Endothelial cell of umbilical vein (primary cell): Measurements from ENCODE around the gene PER1. TPM values are rescaled to one million over a fixed set of nuclear protein-coding genes. Genes with fewer than 3 reads are reported as not detected.

Experiments
- BruUV-seq: library from RNA; stranded (reverse); fragments of 400-500 nt; replicated peaks from 2 replicates; lab custom pipeline; 2021; lab: Mats Ljungman, UMichigan
- CTCF ChIA-PET: fragments of 300-600, 350-600 bp; sonication (Branson Sonifier 250); formaldehyde crosslinking; loops from one replicate; lab custom pipeline; 2021; ENCODE audit warnings: antibody characterized with exemption, inconsistent platforms; lab: Charles Lee
- POLR2A ChIA-PET: fragments of 300-600, 350-600 bp; sonication (Branson Sonifier 250); formaldehyde crosslinking; loops from one replicate; lab custom pipeline; 2021; ENCODE audit warnings: antibody characterized with exemption, inconsistent platforms; lab: Charles Lee
- DNase-seq: peaks from one replicate; pipeline ENCODE4 v3.0.0-alpha.2; 2011; ENCODE audit warnings: low read depth, low spot score
- FAIRE-seq: peaks from 2 replicates; lab custom pipeline; 2011; peaks lifted over from hg19 to GRCh38; lab: Jason Lieb, UNC
- H2AFZ ChIP-seq: 2 replicates; pipeline ENCODE4 v1.6.0; 2012; ENCODE audit warnings: low read depth, low read length, control low read depth, inconsistent platforms
- H3K27ac ChIP-seq: 2 replicates; pipeline ENCODE4 v1.5.1; 2011; ENCODE audit warnings: low read depth, mild to moderate bottlenecking, control low read depth, low read length, moderate library complexity; ENCODE audit not compliant: insufficient read depth
- H3K27me3 ChIP-seq, 2 experiments: 2 replicates each; pipeline versions ENCODE4 v1.6.0 to v1.6.1; 2011; ENCODE audit warnings: low read length in 2 of 2, mixed read lengths in 1 of 2; ENCODE audit not compliant: control insufficient read depth in 2 of 2, insufficient read depth in 2 of 2
- H3K36me3 ChIP-seq, 2 experiments: 2 replicates in 1 of 2; 3 replicates in 1 of 2; pipeline ENCODE4 v1.5.1; 2011; ENCODE audit warnings: low read length in 2 of 2, mild to moderate bottlenecking in 1 of 2, moderate library complexity in 1 of 2; ENCODE audit not compliant: control insufficient read depth in 2 of 2, insufficient read depth in 2 of 2; ENCODE audit errors: extremely low read depth in 1 of 2
- H3K4me1 ChIP-seq: 3 replicates; pipeline ENCODE4 v1.5.1; 2011; ENCODE audit warnings: mild to moderate bottlenecking, low read length; ENCODE audit not compliant: control insufficient read depth, insufficient read depth; ENCODE audit errors: extremely low read depth
- H3K4me2 ChIP-seq: 2 replicates; pipeline ENCODE4 v1.6.1; 2011; ENCODE audit warnings: low read length, control low read depth, mixed read lengths; ENCODE audit not compliant: insufficient read depth
- H3K4me3 ChIP-seq, 3 experiments: fragments of 200-600 bp in 1 of 3; sonication (generic), shearing (Covaris generic) in 1 of 3; replicated peaks in 1 of 3; 2 replicates each; pipeline ENCODE4 v1.5.1; 2011 to 2016; ENCODE audit warnings: control low read depth in 3 of 3, low read length in 3 of 3, mild to moderate bottlenecking in 2 of 3, inconsistent platforms in 1 of 3, low read depth in 1 of 3, moderate library complexity in 1 of 3; ENCODE audit not compliant: insufficient read depth in 1 of 3
- H3K79me2 ChIP-seq: 2 replicates; pipeline ENCODE4 v1.6.0; 2012; ENCODE audit warnings: low read length, inconsistent platforms; ENCODE audit not compliant: control insufficient read depth, insufficient read depth
- H3K9ac ChIP-seq: replicated peaks from 2 replicates; pipeline ENCODE3; 2011; ENCODE audit warnings: low read length, control low read depth; ENCODE audit not compliant: insufficient read depth; ENCODE audit errors: extremely low read depth
- H3K9me1 ChIP-seq: replicated peaks from 3 replicates; pipeline ENCODE4 v1.6.0; 2011; ENCODE audit warnings: mild to moderate bottlenecking, low read length; ENCODE audit not compliant: control insufficient read depth, insufficient read depth; ENCODE audit errors: extremely low read depth
- H3K9me3 ChIP-seq: replicated peaks from 2 replicates; pipeline ENCODE4 v1.5.1; 2012; ENCODE audit warnings: low read length, inconsistent platforms; ENCODE audit not compliant: control insufficient read depth, insufficient read depth
- H4K20me1 ChIP-seq: replicated peaks from 2 replicates; pipeline ENCODE3; 2011; ENCODE audit warnings: mild to moderate bottlenecking, low read length; ENCODE audit not compliant: control insufficient read depth, insufficient read depth; ENCODE audit errors: extremely low read depth
- CTCF ChIP-seq, 2 donors: IDR thresholded peaks; 1 replicate in 1 of 2; 2 replicates in 1 of 2; pipeline ENCODE4 v1.5.1; 2011; ENCODE audit warnings: low read length in 2 of 2, mild to moderate bottlenecking in 2 of 2, moderate library complexity in 2 of 2, control low read depth in 1 of 2, inconsistent platforms in 1 of 2, low read depth in 1 of 2; ENCODE audit not compliant: insufficient read depth in 1 of 2; ENCODE audit errors: extremely low read depth in 1 of 2
- EZH2 ChIP-seq: IDR thresholded peaks from 2 replicates; pipeline ENCODE4 v1.6.1; 2012; ENCODE audit warnings: borderline replicate concordance, low read depth, mild to moderate bottlenecking, moderate library complexity, low read length, inconsistent platforms; ENCODE audit not compliant: severe bottlenecking
- FOS ChIP-seq: IDR thresholded peaks from 2 replicates; pipeline ENCODE4 v1.6.1; 2011; ENCODE audit warnings: mild to moderate bottlenecking, low read length, moderate library complexity, borderline replicate concordance; ENCODE audit not compliant: insufficient read depth
- GATA2 ChIP-seq: IDR thresholded peaks from 2 replicates; pipeline ENCODE4 v1.7.0; 2011; ENCODE audit warnings: low read depth, mild to moderate bottlenecking, moderate library complexity, mixed read lengths, low read length; ENCODE audit not compliant: insufficient read length, insufficient read depth
- JUN ChIP-seq: IDR thresholded peaks from 2 replicates; pipeline ENCODE4 v1.6.1; 2011; ENCODE audit warnings: borderline replicate concordance, low read depth; ENCODE audit not compliant: insufficient read length, insufficient read depth
- MYC ChIP-seq: IDR thresholded peaks from one replicate; pipeline ENCODE4 v1.6.1; 2011; ENCODE audit warnings: mild to moderate bottlenecking, low read depth, low read length
- POLR2A ChIP-seq: IDR thresholded peaks from 2 replicates; pipeline ENCODE4 v1.6.1; 2012; ENCODE audit warnings: low read depth, mild to moderate bottlenecking, control low read depth, low read length
- POLR2AphosphoS5 ChIP-seq: IDR thresholded peaks from 2 replicates; pipeline ENCODE4 v1.6.1; 2012; ENCODE audit warnings: low read depth, mild to moderate bottlenecking, control low read depth, low read length, moderate library complexity; ENCODE audit not compliant: insufficient read depth
- dilution Hi-C: fragments of 300-500 bp; cut with MboI; formaldehyde crosslinking; loops from one replicate; pipeline ENCODE4 v1.15.0; 2019; ENCODE audit warnings: low sequenced_read_pairs; ENCODE audit not compliant: extremely low pct_ligation_motif_present
- intact Hi-C: fragments of 100-400 bp; cut with micrococcal nuclease; formaldehyde crosslinking; loops from one replicate; pipeline ENCODE4 v1.10.0; 2022
- polyA plus RNA-seq, 4 experiments: library from polyadenylated mRNA; depleted of rRNA in 3 of 4; stranded (reverse) in 3 of 4; unstranded in 1 of 4; fragments of >200 nt; gene quantifications; 2 replicates each; pipeline versions ENCODE4 v1.2.1 to v1.2.3, GENCODE V29; 2011 to 2012; ENCODE audit warnings: missing spikeins in 1 of 4
- total RNA-seq: library from RNA; stranded (reverse); gene quantifications from 2 replicates; pipeline ENCODE4 v1.2.3, GENCODE V29; 2021
- TF ChIP-seq, protein P1 (sequence below): IDR thresholded peaks from 2 replicates; pipeline ENCODE4 v1.6.1; 2011; ENCODE audit not compliant: insufficient read depth, insufficient read length

PER1 gene
- total and polyA plus RNA-seq, 2 donors (not counting 3 experiments of a cell fraction or from before 2014, with no cell fraction given), result 12.1 to 32.1 TPM

DNA sequence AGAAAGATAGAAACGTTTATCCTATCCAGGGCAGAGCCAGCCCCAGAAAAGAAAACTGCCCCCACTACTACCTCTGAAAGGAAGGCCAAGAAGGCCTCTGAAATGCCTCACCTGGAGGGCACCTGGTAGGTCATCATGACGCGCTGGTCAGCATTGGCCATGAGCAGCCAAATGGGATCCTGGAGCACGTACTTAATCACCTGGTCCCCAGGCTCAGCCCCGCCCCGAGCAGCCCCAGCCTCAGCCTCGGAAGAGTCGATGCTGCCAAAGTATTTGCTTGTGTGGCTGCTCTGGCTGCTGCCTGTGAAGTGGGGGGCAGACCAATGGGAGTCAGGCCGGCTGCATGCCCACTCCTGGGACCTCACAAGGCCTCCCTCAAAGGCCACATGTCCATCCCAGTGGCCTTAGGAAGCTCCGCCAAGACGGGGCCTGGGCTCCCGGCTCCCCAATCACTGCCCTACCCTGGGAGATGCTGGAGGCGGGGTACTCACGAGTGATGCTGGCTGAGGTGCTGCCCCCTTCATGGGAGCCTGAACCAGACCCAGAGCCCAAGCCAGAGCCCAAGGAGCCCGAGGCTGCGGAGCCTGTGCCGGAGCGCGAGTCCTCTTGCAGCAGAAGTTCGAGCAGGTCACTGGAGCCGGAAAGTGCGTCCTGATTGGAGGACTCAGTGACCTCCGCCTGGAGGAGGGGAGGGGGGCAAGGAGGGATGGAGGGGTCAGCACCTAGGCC, 9.9 kb downstream of the PER1 start:
- Histone ChIP-seq H3K9me1 (no peaks in the 10 kb centered on the region), H3K9me3 (no peaks in the 10 kb centered on the region), H3K4me2 (no peak overlapping the region), H3K4me3 (no peak overlapping the region), H3K27me3 (no peaks in the 10 kb centered on the region), H4K20me1 (no peaks in the 10 kb centered on the region), H3K9ac (no peak overlapping the region), H3K36me3 (peaks cover 0 to 54% of the 10 kb centered on the region in 2 experiments), H3K4me1 (peaks cover 14% of the 10 kb centered on the region), H3K79me2 (no peaks in the 10 kb centered on the region), H3K27ac (no peak overlapping the region), H2AFZ (no peak overlapping the region)
- POLR2A ChIA-PET, result no interaction called here
- CTCF ChIA-PET, result interaction anchor here (3.4 kb wide), 1 partner anchor 9 kb away, joined by 28 read pairs; the partner anchor contains the start of gene PER1
- dilution Hi-C loops (no loop called here), intact Hi-C loops (no loop called here)
- no TSS peak for BruUV-seq
- TF ChIP-seq CTCF (IDR thresholded peaks at IDR 0.05; ENCODE audit: extremely low read depth in 1 of 2, insufficient read depth in 1 of 2, low read depth in 1 of 2, low read length in 2 of 2) (no peak), JUN (no peak), FOS (no peak), EZH2 (no peak), GATA2 (no peak), MYC (no peak), POLR2AphosphoS5 (no peak), POLR2A (no peak)
- TF ChIP-seq, protein P1, sequence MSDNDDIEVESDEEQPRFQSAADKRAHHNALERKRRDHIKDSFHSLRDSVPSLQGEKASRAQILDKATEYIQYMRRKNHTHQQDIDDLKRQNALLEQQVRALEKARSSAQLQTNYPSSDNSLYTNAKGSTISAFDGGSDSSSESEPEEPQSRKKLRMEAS, result no peak
- DNase-seq, result no peak
- no peak for FAIRE-seq
